ENCODE measurements around the gene GPR15LG. TPM values are rescaled to one million over a fixed set of nuclear protein-coding genes. Genes with fewer than 3 reads are reported as not detected.

Gene GPR15LG
- total and polyA plus RNA-seq, 10 of the 15 experiments (the other 5 are each of a cell fraction or from before 2014, with no cell fraction given) = 1.1 to 12.2 (median 1.4) TPM

DNA sequence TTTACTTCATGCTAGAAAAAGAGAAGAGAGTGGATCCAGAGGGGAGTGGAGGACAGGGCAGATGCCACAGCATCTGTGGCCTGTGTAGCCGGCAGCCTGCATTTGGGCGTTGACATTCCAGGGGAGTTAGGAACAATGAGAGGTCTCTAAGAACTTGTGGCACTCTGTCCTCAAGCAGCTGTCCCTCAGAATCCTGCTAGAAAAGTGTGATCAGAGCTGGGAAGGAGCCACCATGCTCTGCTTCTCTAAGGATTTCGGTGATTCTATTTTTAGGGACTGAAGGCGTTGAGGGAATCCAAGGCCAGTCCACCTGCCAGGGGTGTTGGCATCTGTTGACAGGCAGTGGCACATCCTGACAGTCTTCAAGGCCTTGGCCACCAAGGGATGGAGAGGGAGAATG is 44.1 kb downstream of the GPR15LG start:
- Histone ChIP-seq H2AFZ (ENCODE audit: control insufficient read depth, low read depth, low read length) (no peak overlapping the region), H3K9ac (ENCODE audit: control insufficient read depth, insufficient read depth, low read length) (no peak overlapping the region), H3K4me3 (no peak overlapping the region), H3K9me3 (replicated peaks; ENCODE audit: control insufficient read depth, insufficient read depth, low read length) (peaks cover 4% of the 10 kb centered on the region; the same call in 1 of the 3 replicates), H3K36me3 (ENCODE audit: control insufficient read depth in 2 of 2, insufficient read depth in 2 of 2, low read length in 1 of 2) (no peaks in the 10 kb centered on the region), H3K79me2 (ENCODE audit: control insufficient read depth, insufficient read depth, low read length) (no peaks in the 10 kb centered on the region), H4K20me1 (ENCODE audit: control insufficient read depth, insufficient read depth) (no peaks in the 10 kb centered on the region), H3K27me3 (replicated peaks in 1 of 2; ENCODE audit: control insufficient read depth in 2 of 2, insufficient read depth in 2 of 2, low read length in 1 of 2) (no peaks in the 10 kb centered on the region), H3K4me1 (ENCODE audit: control insufficient read depth, insufficient read depth, low read length) (no peaks in the 10 kb centered on the region), H3K4me2 (ENCODE audit: control insufficient read depth, insufficient read depth) (no peak overlapping the region), H3K27ac (ENCODE audit: control insufficient read depth, insufficient read depth) (no peak overlapping the region)
- TF ChIP-seq STAT1 (conservative IDR thresholded peaks at IDR 0.05) (no peak), NRF1 (conservative IDR thresholded peaks at IDR 0.05; ENCODE audit: low read depth, low read length) (no peak), CEBPB (IDR thresholded peaks at IDR 0.05; ENCODE audit: borderline replicate concordance in 1 of 2, low read depth in 2 of 2, low read length in 2 of 2) (no peak), TCF12 (IDR thresholded peaks at IDR 0.05; ENCODE audit: low read depth, low read length) (no peak), YBX1 (IDR thresholded peaks at IDR 0.05) (no peak), RFX5 (IDR thresholded peaks at IDR 0.05; ENCODE audit: low read depth, low read length) (no peak), GATAD2B (conservative IDR thresholded peaks at IDR 0.05; ENCODE audit: low read depth) (no peak), CHD1 (IDR thresholded peaks at IDR 0.05; ENCODE audit: low read depth, low read length) (no peak), NFYB (IDR thresholded peaks at IDR 0.05; ENCODE audit: insufficient read depth, low read depth, low read length) (no peak), SUPT20H (IDR thresholded peaks at IDR 0.05; ENCODE audit: borderline replicate concordance, control insufficient read depth, low read depth, low read length) (no peak), HDGF (IDR thresholded peaks at IDR 0.05) (no peak), FOS (IDR thresholded peaks at IDR 0.05; ENCODE audit: borderline replicate concordance, extremely low read depth, insufficient read length) (no peak), SREBF2 (IDR thresholded peaks at IDR 0.05; ENCODE audit: low read length) (no peak), YY1 (IDR thresholded peaks at IDR 0.05; ENCODE audit: low read depth, low read length) (no peak), LARP7 (IDR thresholded peaks at IDR 0.05) (no peak)
- TF ChIP-seq, protein P1, sequence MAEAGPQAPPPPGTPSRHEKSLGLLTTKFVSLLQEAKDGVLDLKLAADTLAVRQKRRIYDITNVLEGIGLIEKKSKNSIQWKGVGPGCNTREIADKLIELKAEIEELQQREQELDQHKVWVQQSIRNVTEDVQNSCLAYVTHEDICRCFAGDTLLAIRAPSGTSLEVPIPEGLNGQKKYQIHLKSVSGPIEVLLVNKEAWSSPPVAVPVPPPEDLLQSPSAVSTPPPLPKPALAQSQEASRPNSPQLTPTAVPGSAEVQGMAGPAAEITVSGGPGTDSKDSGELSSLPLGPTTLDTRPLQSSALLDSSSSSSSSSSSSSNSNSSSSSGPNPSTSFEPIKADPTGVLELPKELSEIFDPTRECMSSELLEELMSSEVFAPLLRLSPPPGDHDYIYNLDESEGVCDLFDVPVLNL (IDR thresholded peaks at IDR 0.05; ENCODE audit: low read depth, low read length) = no peak
- TF ChIP-seq, protein P2, sequence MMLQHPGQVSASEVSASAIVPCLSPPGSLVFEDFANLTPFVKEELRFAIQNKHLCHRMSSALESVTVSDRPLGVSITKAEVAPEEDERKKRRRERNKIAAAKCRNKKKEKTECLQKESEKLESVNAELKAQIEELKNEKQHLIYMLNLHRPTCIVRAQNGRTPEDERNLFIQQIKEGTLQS (IDR thresholded peaks at IDR 0.05; ENCODE audit: borderline replicate concordance, extremely low read depth, low read depth, low read length) = no peak
- TF ChIP-seq, protein P3, sequence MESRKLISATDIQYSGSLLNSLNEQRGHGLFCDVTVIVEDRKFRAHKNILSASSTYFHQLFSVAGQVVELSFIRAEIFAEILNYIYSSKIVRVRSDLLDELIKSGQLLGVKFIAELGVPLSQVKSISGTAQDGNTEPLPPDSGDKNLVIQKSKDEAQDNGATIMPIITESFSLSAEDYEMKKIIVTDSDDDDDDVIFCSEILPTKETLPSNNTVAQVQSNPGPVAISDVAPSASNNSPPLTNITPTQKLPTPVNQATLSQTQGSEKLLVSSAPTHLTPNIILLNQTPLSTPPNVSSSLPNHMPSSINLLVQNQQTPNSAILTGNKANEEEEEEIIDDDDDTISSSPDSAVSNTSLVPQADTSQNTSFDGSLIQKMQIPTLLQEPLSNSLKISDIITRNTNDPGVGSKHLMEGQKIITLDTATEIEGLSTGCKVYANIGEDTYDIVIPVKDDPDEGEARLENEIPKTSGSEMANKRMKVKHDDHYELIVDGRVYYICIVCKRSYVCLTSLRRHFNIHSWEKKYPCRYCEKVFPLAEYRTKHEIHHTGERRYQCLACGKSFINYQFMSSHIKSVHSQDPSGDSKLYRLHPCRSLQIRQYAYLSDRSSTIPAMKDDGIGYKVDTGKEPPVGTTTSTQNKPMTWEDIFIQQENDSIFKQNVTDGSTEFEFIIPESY (IDR thresholded peaks at IDR 0.05) = no peak
- BruUV-seq (replicated peaks) = no TSS peak
- no peak for ATAC-seq
- 69% methylated on average over 4 of the region's 4 CpGs for WGBS (ENCODE audit: insufficient coverage, insufficient replicate concordance, low lambda C conversion rate, missing lambda C conversion rate)
- FAIRE-seq = no peak
- ChIA-PET CTCF (interaction anchor here (1.3 to 28.3 kb wide), 2 partner anchors 13 to 59 kb away, joined by 3 to 788 read pairs; no protein-coding TSS in a partner anchor), POLR2A (no interaction called here), RAD21 (ENCODE audit: unreplicated experiment) (no interaction called here), SMC1A (ENCODE audit: uncharacterized antibody, unreplicated experiment) (interaction anchor here (0.9 kb wide), 1 partner anchor 92 kb away, joined by 3 read pairs; no protein-coding TSS in a partner anchor)
- intact Hi-C loops (cut with micrococcal nuclease; ENCODE audit: unreplicated experiment) = no loop called here
- in situ Hi-C loops (cut with MboI) = no loop called here
- no peak for DNase-seq (ENCODE audit: low read depth, low spot score)

Measured in GM12878 (cell line).